Neural cell (in vitro differentiated cells): ENCODE measurements around the gene BRD3. TPM values are rescaled to one million over a fixed set of nuclear protein-coding genes. Genes with fewer than 3 reads are reported as not detected.

Experiments
- H2AFZ ChIP-seq: fragments of 200-600, 300-800 bp; sonication (generic), shearing (Covaris generic); 2 replicates; pipeline ENCODE4 v1.6.0; 2014; ENCODE audit warnings: low read depth, mild to moderate bottlenecking, antibody characterized with exemption, low read length, moderate library complexity
- H3F3A ChIP-seq: fragments of 200-600 bp; shearing (Covaris generic); 2 replicates; pipeline ENCODE4 v1.6.1; 2016; ENCODE audit warnings: mild to moderate bottlenecking, moderate library complexity, mixed read lengths, antibody characterized with exemption, low read length; ENCODE audit not compliant: insufficient read depth, poor library complexity, severe bottlenecking
- H3K27ac ChIP-seq: fragments of 200-600, 300-800 bp; sonication (generic), shearing (Covaris generic); 2 replicates; pipeline ENCODE4 v1.5.1; 2014; ENCODE audit warnings: mild to moderate bottlenecking, low read length, moderate library complexity
- H3K27me3 ChIP-seq: fragments of 300-800, 200-600 bp; sonication (generic), shearing (Covaris generic); 2 replicates; pipeline ENCODE4 v1.6.0; 2014; ENCODE audit warnings: mild to moderate bottlenecking, low read depth, low read length, moderate library complexity; ENCODE audit not compliant: insufficient read depth
- H3K36me3 ChIP-seq: fragments of 300-800, 200-600 bp; sonication (generic), shearing (Covaris generic); 2 replicates; pipeline ENCODE4 v1.5.1; 2014; ENCODE audit warnings: mild to moderate bottlenecking, antibody characterized with exemption, low read length, moderate library complexity; ENCODE audit not compliant: insufficient read depth
- H3K4me2 ChIP-seq: fragments of 300-800, 200-600 bp; sonication (generic), shearing (Covaris generic); 2 replicates; pipeline ENCODE4 v1.6.0; 2014; ENCODE audit warnings: mild to moderate bottlenecking, low read length
- H3K4me3 ChIP-seq: fragments of 300-800, 200-600 bp; sonication (generic), shearing (Covaris generic); 2 replicates; pipeline ENCODE4 v1.5.1; 2014; ENCODE audit warnings: mild to moderate bottlenecking, low read length, moderate library complexity
- H3K79me2 ChIP-seq: fragments of 200-600 bp; shearing (Covaris generic); replicated peaks from 2 replicates; pipeline ENCODE4 v1.6.0; 2014; ENCODE audit warnings: mild to moderate bottlenecking, low read length, moderate library complexity; ENCODE audit not compliant: insufficient read depth
- H3K9ac ChIP-seq: fragments of 300-800, 200-600 bp; sonication (generic), shearing (Covaris generic); 2 replicates; pipeline ENCODE4 v1.6.1; 2016; ENCODE audit warnings: mild to moderate bottlenecking, low read length, mixed read lengths
- H3K9me2 ChIP-seq: fragments of 200-600 bp; shearing (Covaris generic); 2 replicates; pipeline ENCODE4 v1.6.1; 2016; ENCODE audit warnings: mild to moderate bottlenecking, low read length, mixed read lengths; ENCODE audit not compliant: insufficient read depth
- H3K9me3 ChIP-seq: fragments of 200-600, 300-800 bp; sonication (generic), shearing (Covaris generic); 2 replicates; pipeline ENCODE4 v1.6.1; 2016; ENCODE audit warnings: mild to moderate bottlenecking, mixed run types, low read length, moderate library complexity, mixed read lengths
- H4K20me1 ChIP-seq: fragments of 200-600 bp; shearing (Covaris generic); 2 replicates; pipeline ENCODE4 v1.6.1; 2016; ENCODE audit warnings: mild to moderate bottlenecking, mixed run types; ENCODE audit not compliant: insufficient read depth
- CTCF ChIP-seq: fragments of 450-650 bp; IDR thresholded peaks from 2 replicates; pipeline ENCODE4 v1.5.1; 2014; ENCODE audit warnings: antibody characterized with exemption, mild to moderate bottlenecking, moderate library complexity; ENCODE audit not compliant: poor library complexity, severe bottlenecking
- EP300 ChIP-seq: fragments of 450-650 bp; conservative IDR thresholded peaks from 2 replicates; pipeline ENCODE4 v1.6.1; 2014; ENCODE audit warnings: antibody characterized with exemption, mild to moderate bottlenecking, moderate library complexity; ENCODE audit not compliant: poor library complexity, severe bottlenecking
- EZH2 ChIP-seq: fragments of 200-600, 300-800 bp; shearing (Covaris generic), sonication (generic); IDR thresholded peaks from 2 replicates; pipeline ENCODE4 v1.6.1; 2014; ENCODE audit warnings: antibody characterized with exemption, low read length, borderline replicate concordance, mild to moderate bottlenecking; ENCODE audit not compliant: insufficient read depth, poor library complexity, severe bottlenecking
- MXI1 ChIP-seq: fragments of 450-650 bp; conservative IDR thresholded peaks from 2 replicates; pipeline ENCODE4 v1.6.1; 2014; ENCODE audit warnings: antibody characterized with exemption, mild to moderate bottlenecking; ENCODE audit not compliant: poor library complexity, severe bottlenecking
- POLR2AphosphoS5 ChIP-seq: IDR thresholded peaks from 2 replicates; pipeline ENCODE4 v1.6.1; 2012
- RAD21 ChIP-seq: fragments of 450-650 bp; conservative IDR thresholded peaks from 2 replicates; pipeline ENCODE4 v1.6.1; 2014; ENCODE audit warnings: antibody characterized with exemption, mild to moderate bottlenecking, moderate library complexity
- REST ChIP-seq: IDR thresholded peaks from 2 replicates; pipeline ENCODE4 v1.6.1; 2012; ENCODE audit warnings: borderline replicate concordance
- SMC3 ChIP-seq: fragments of 450-650 bp; conservative IDR thresholded peaks from 2 replicates; pipeline ENCODE4 v1.6.1; 2014; ENCODE audit warnings: antibody characterized with exemption, mild to moderate bottlenecking, moderate library complexity; ENCODE audit not compliant: poor library complexity
- TAF1 ChIP-seq: IDR thresholded peaks from 2 replicates; pipeline ENCODE4 v1.6.1; 2012; ENCODE audit warnings: low read depth
- polyA plus RNA-seq: library from polyadenylated mRNA; depleted of rRNA; stranded (reverse); fragments of >200 nt; gene quantifications from 2 replicates; pipeline ENCODE4 v1.2.3, GENCODE V29; 2014

Gene BRD3
- polyA plus RNA-seq, 1 donor from 2014 or later, result 17.6 TPM

- H3K36me3 ChIP-seq, result no peaks in the 10 kb centered on the region
- TF ChIP-seq MXI1 (no peak), CTCF (no peak), SMC3 (no peak), TAF1 (no peak), EP300 (no peak), POLR2AphosphoS5 (no peak), EZH2 (no peak), REST (no peak), RAD21 (no peak)
- no peak overlapping the region for H3K9ac ChIP-seq
- H3K9me3 ChIP-seq, result no peaks in the 10 kb centered on the region
- no peak overlapping the region for H2AFZ ChIP-seq
- no peaks in the 10 kb centered on the region for H3F3A ChIP-seq
- H3K27ac ChIP-seq, result no peak overlapping the region
- H3K9me2 ChIP-seq, result no peaks in the 10 kb centered on the region
- no peak overlapping the region for H3K4me2 ChIP-seq
- H3K79me2 ChIP-seq, result no peaks in the 10 kb centered on the region
- no peaks in the 10 kb centered on the region for H3K27me3 ChIP-seq
- no peak overlapping the region for H3K4me3 ChIP-seq
- H4K20me1 ChIP-seq, result no peaks in the 10 kb centered on the region
Observed at GRCh38 chr9:134089972-134090371, 22.1 kb upstream of the BRD3 start.

GRCh38 chr9:134088063-134088725 is 20.4 kb upstream of the BRD3 start:
- Histone ChIP-seq H3K27me3 (no peaks in the 10 kb centered on the region), H3K36me3 (no peaks in the 10 kb centered on the region), H3F3A (no peaks in the 10 kb centered on the region)

More at GRCh38 chr9:134088063-134088725, 20.4 kb upstream of the BRD3 start:
- Histone ChIP-seq H3K79me2 (no peaks in the 10 kb centered on the region), H3K4me3 (no peak overlapping the region), H4K20me1 (no peaks in the 10 kb centered on the region), H3K4me2 (no peak overlapping the region), H3K9me2 (no peaks in the 10 kb centered on the region), H3K9ac (no peak overlapping the region), H3K9me3 (no peaks in the 10 kb centered on the region), H2AFZ (no peak overlapping the region), H3K27ac (no peak overlapping the region)
- TF ChIP-seq REST (no peak), EP300 (no peak), SMC3 (no peak), TAF1 (no peak), CTCF (no peak), POLR2AphosphoS5 (no peak), RAD21 (no peak), EZH2 (no peak), MXI1 (no peak)
